ENCODE data around the gene MDM4. TPM values are rescaled to one million over a fixed set of nuclear protein-coding genes. Genes with fewer than 3 reads are reported as not detected.
A peak's percentile ranks its signal among the peaks of the same experiment; 100 is the strongest.

Gene MDM4
- total RNA-seq, 1 experiment from 2014 or later = 49.6 TPM

- no peaks in the 10 kb centered on the region for H3K9me3 ChIP-seq (ENCODE audit: control insufficient read depth, low read depth, low read length)
- H3K9ac ChIP-seq (ENCODE audit: extremely low read depth, insufficient read length, low read length) = no peak overlapping the region
- no peak overlapping the region for H4K91ac ChIP-seq (ENCODE audit: insufficient read length, low read depth, low read length)
- H3K79me2 ChIP-seq (ENCODE audit: insufficient read depth, low read length) = peaks cover 9% of the 10 kb centered on the region; the same call in 1 of the 2 replicates
- no peak overlapping the region for H2BK120ac ChIP-seq (ENCODE audit: low read depth, low read length, poor library complexity, severe bottlenecking)
- H4K20me1 ChIP-seq (ENCODE audit: control insufficient read depth, insufficient read depth, insufficient read length) = no peaks in the 10 kb centered on the region
- no peak overlapping the region for H4K8ac ChIP-seq (replicated peaks; ENCODE audit: insufficient read length, low read depth, low read length)
- no peak overlapping the region for H3K56ac ChIP-seq (ENCODE audit: insufficient read length, low read depth, low read length)
- peaks cover 39 to 69% (median 56%) of the 10 kb centered on the region in 3 experiments for H3K36me3 Mint-ChIP-seq (ENCODE audit: insufficient read depth in 1 of 3, low read depth in 3 of 3)
- H3K79me1 ChIP-seq (ENCODE audit: insufficient read depth, low read depth, low read length, poor library complexity, severe bottlenecking) = peaks cover 6% of the 10 kb centered on the region
- H4K5ac ChIP-seq (ENCODE audit: insufficient read length, low read depth, low read length) = no peak overlapping the region
- H2BK5ac ChIP-seq (ENCODE audit: insufficient read length, low read length) = no peak overlapping the region
- no peak overlapping the region for H2BK12ac ChIP-seq (ENCODE audit: insufficient read length, low read depth, low read length)
- peaks cover 8 to 16% of the 10 kb centered on the region in 2 experiments for H3K9me3 Mint-ChIP-seq
- WGBS (ENCODE audit: extremely low coverage, insufficient read length, low lambda C conversion rate) = no CpG with 5 or more reads among the region's 9 CpGs
- no peaks in the 10 kb centered on the region for H3K27me3 Mint-ChIP-seq (ENCODE audit: low read depth)
- H2AK5ac ChIP-seq (ENCODE audit: insufficient read length, low read length) = no peak overlapping the region
- no peak overlapping the region for H3K14ac ChIP-seq (ENCODE audit: insufficient read depth, low read length)
- no peaks in the 10 kb centered on the region for H3K27me3 ChIP-seq (ENCODE audit: insufficient read depth, low read length)
- no peak overlapping the region for H3K4me3 Mint-ChIP-seq
- peaks cover 10 to 14% of the 10 kb centered on the region in 2 experiments for H3K4me1 Mint-ChIP-seq
- no peak overlapping the region for H2AFZ ChIP-seq (ENCODE audit: low read length)
- DNase-seq = peak; percentile 48
- H3K23ac ChIP-seq (ENCODE audit: insufficient read length, low read depth, low read length) = no peak overlapping the region
- H3K23me2 ChIP-seq (ENCODE audit: insufficient read length, low read depth, low read length, poor library complexity, severe bottlenecking) = no peaks in the 10 kb centered on the region
- H3T11ph ChIP-seq (ENCODE audit: low read length) = no peak overlapping the region
- TF ChIP-seq CTCF (conservative IDR thresholded peaks at IDR 0.05) = no peak
- H3K18ac ChIP-seq (ENCODE audit: insufficient read length, low read depth, low read length) = no peak overlapping the region
- H2BK20ac ChIP-seq (ENCODE audit: low read depth, low read length, poor library complexity, severe bottlenecking) = no peak overlapping the region
- H3K27ac ChIP-seq (ENCODE audit: insufficient read length, low read depth, low read length) = no peak overlapping the region
- H3K27ac Mint-ChIP-seq = peak overlapping the region in 1 of 3 experiments; percentile 22; a peak in 2 of 7 replicates
- no peak overlapping the region for H2BK15ac ChIP-seq (ENCODE audit: low read depth, low read length)
- no peak overlapping the region for H3K4ac ChIP-seq (ENCODE audit: low read depth, low read length)
- no peak overlapping the region for H3K4me2 ChIP-seq (ENCODE audit: insufficient read depth, insufficient read length, low read length)
- no peaks in the 10 kb centered on the region for H3K4me1 ChIP-seq (ENCODE audit: insufficient read depth, low read length)
Measured at GRCh38 chr1:204523605-204524215, 7.5 kb downstream of the MDM4 start.

Measured in H9 (cell line).